Measurements from ENCODE around the gene FKBP6. TPM values are rescaled to one million over a fixed set of nuclear protein-coding genes. Genes with fewer than 3 reads are reported as not detected.
"Not testable (repeated sequence)": the region's sequence is repeated elsewhere in the genome, so short reads cannot be mapped to it uniquely, and the experiment has no call there.

The FKBP6 gene
- polyA plus RNA-seq (2013, experiment 1 of 4): not detected
- polyA plus RNA-seq (2013, experiment 2 of 4): not detected
- polyA plus RNA-seq (2013, experiment 3 of 4): not detected
- 0.16 TPM for polyA plus RNA-seq (2013, experiment 4 of 4)

- 95 to 96% methylated on average over 42 to 43 of the region's 43 CpGs for WGBS, 2 experiments
- not testable (repeated sequence) for H3K9me3 ChIP-seq (ENCODE audit: control insufficient read depth, low read length); H3K27me3 ChIP-seq (ENCODE audit: control insufficient read depth, insufficient read depth, low read length, poor library complexity, severe bottlenecking); H3K27ac ChIP-seq (ENCODE audit: insufficient read depth, low read depth, low read length, poor library complexity, severe bottlenecking); H3K4me1 ChIP-seq (ENCODE audit: control insufficient read depth, insufficient read depth, low read length); H3K4me3 ChIP-seq (ENCODE audit: insufficient read depth, low read depth, low read length); H3K36me3 ChIP-seq (ENCODE audit: control insufficient read depth, insufficient read depth, low read length)
Observed at GRCh38 chr7:73327922-73328321, at the start of gene FKBP6, which contains the start of gene TRIM50. FKBP6 (plus strand) TSS chr7:73328161; CDS start chr7:73328429, 268 bp downstream. TRIM50 (minus strand) TSS chr7:73328082; CDS start chr7:73324787, 3,295 bp downstream.

- H3K4me1 ChIP-seq (ENCODE audit: control insufficient read depth, insufficient read depth, low read length); H3K9me3 ChIP-seq (ENCODE audit: control insufficient read depth, low read length); H3K27ac ChIP-seq (ENCODE audit: insufficient read depth, low read depth, low read length, poor library complexity, severe bottlenecking); H3K36me3 ChIP-seq (ENCODE audit: control insufficient read depth, insufficient read depth, low read length); H3K27me3 ChIP-seq (ENCODE audit: control insufficient read depth, insufficient read depth, low read length, poor library complexity, severe bottlenecking); H3K4me3 ChIP-seq (ENCODE audit: insufficient read depth, low read depth, low read length): not testable (repeated sequence)
- no CpG with 5 or more reads among the region's 13 CpGs for WGBS, 2 experiments
Observed at GRCh38 chr7:73297235-73297634, 30.7 kb upstream of the FKBP6 start.

- not testable (repeated sequence) for H3K4me3 ChIP-seq (ENCODE audit: insufficient read depth, low read depth, low read length); H3K4me1 ChIP-seq (ENCODE audit: control insufficient read depth, insufficient read depth, low read length); H3K36me3 ChIP-seq (ENCODE audit: control insufficient read depth, insufficient read depth, low read length); H3K27me3 ChIP-seq (ENCODE audit: control insufficient read depth, insufficient read depth, low read length, poor library complexity, severe bottlenecking); H3K9me3 ChIP-seq (ENCODE audit: control insufficient read depth, low read length); H3K27ac ChIP-seq (ENCODE audit: insufficient read depth, low read depth, low read length, poor library complexity, severe bottlenecking)
- WGBS, 2 experiments: 91 to 95% methylated on average over 7 to 10 of the region's 27 CpGs
Observed at GRCh38 chr7:73297706-73298105, 30.3 kb upstream of the FKBP6 start.

- H3K9me3 ChIP-seq (ENCODE audit: control insufficient read depth, low read length); H3K4me3 ChIP-seq (ENCODE audit: insufficient read depth, low read depth, low read length): not testable (repeated sequence)
Observed at GRCh38 chr7:73299812-73300211, 28.1 kb upstream of the FKBP6 start.

GRCh38 chr7:73301108-73301507 lies 26.9 kb upstream of the FKBP6 start:
- not testable (repeated sequence) for H3K27ac ChIP-seq (ENCODE audit: insufficient read depth, low read depth, low read length, poor library complexity, severe bottlenecking); H3K36me3 ChIP-seq (ENCODE audit: control insufficient read depth, insufficient read depth, low read length); H3K4me3 ChIP-seq (ENCODE audit: insufficient read depth, low read depth, low read length); H3K9me3 ChIP-seq (ENCODE audit: control insufficient read depth, low read length); H3K4me1 ChIP-seq (ENCODE audit: control insufficient read depth, insufficient read depth, low read length); H3K27me3 ChIP-seq (ENCODE audit: control insufficient read depth, insufficient read depth, low read length, poor library complexity, severe bottlenecking)
- WGBS, 2 experiments: 90 to 92% methylated on average over 5 to 8 of the region's 14 CpGs

More at GRCh38 chr7:73299812-73300211, 28.1 kb upstream of the FKBP6 start:
- 87 to 91% methylated on average over 7 of the region's 12 CpGs for WGBS, 2 experiments
- not testable (repeated sequence) for H3K36me3 ChIP-seq (ENCODE audit: control insufficient read depth, insufficient read depth, low read length); H3K27ac ChIP-seq (ENCODE audit: insufficient read depth, low read depth, low read length, poor library complexity, severe bottlenecking); H3K27me3 ChIP-seq (ENCODE audit: control insufficient read depth, insufficient read depth, low read length, poor library complexity, severe bottlenecking); H3K4me1 ChIP-seq (ENCODE audit: control insufficient read depth, insufficient read depth, low read length)

- peaks cover 10% of the 10 kb centered on the region for H3K36me3 ChIP-seq (ENCODE audit: control insufficient read depth, insufficient read depth, low read length)
- H3K27ac ChIP-seq (ENCODE audit: insufficient read depth, low read depth, low read length, poor library complexity, severe bottlenecking); H3K27me3 ChIP-seq (ENCODE audit: control insufficient read depth, insufficient read depth, low read length, poor library complexity, severe bottlenecking); H3K4me3 ChIP-seq (ENCODE audit: insufficient read depth, low read depth, low read length); H3K4me1 ChIP-seq (ENCODE audit: control insufficient read depth, insufficient read depth, low read length); H3K9me3 ChIP-seq (ENCODE audit: control insufficient read depth, low read length): not testable (repeated sequence)
- WGBS, 2 experiments: 90 to 95% methylated on average over 4 to 5 of the region's 10 CpGs
Observed at GRCh38 chr7:73302846-73303245, 25.1 kb upstream of the FKBP6 start.

- Histone ChIP-seq H3K27me3 (ENCODE audit: control insufficient read depth, insufficient read depth, low read length, poor library complexity, severe bottlenecking) (no peaks in the 10 kb centered on the region), H3K4me3 (ENCODE audit: insufficient read depth, low read depth, low read length) (no peak overlapping the region), H3K4me1 (ENCODE audit: control insufficient read depth, insufficient read depth, low read length) (no peaks in the 10 kb centered on the region), H3K27ac (ENCODE audit: insufficient read depth, low read depth, low read length, poor library complexity, severe bottlenecking) (no peak overlapping the region), H3K36me3 (ENCODE audit: control insufficient read depth, insufficient read depth, low read length) (peaks cover 10% of the 10 kb centered on the region), H3K9me3 (ENCODE audit: control insufficient read depth, low read length) (no peaks in the 10 kb centered on the region)
- 93 to 96% methylated on average over 26 of the region's 26 CpGs for WGBS, 2 experiments
Observed at GRCh38 chr7:73303546-73303945, 24.4 kb upstream of the FKBP6 start.

- WGBS, 2 experiments: 96% methylated on average over 14 of the region's 14 CpGs
- Histone ChIP-seq H3K36me3 (ENCODE audit: control insufficient read depth, insufficient read depth, low read length) (peaks cover 10% of the 10 kb centered on the region), H3K4me3 (ENCODE audit: insufficient read depth, low read depth, low read length) (no peak overlapping the region), H3K9me3 (ENCODE audit: control insufficient read depth, low read length) (no peaks in the 10 kb centered on the region), H3K4me1 (ENCODE audit: control insufficient read depth, insufficient read depth, low read length) (no peaks in the 10 kb centered on the region), H3K27ac (ENCODE audit: insufficient read depth, low read depth, low read length, poor library complexity, severe bottlenecking) (no peak overlapping the region), H3K27me3 (ENCODE audit: control insufficient read depth, insufficient read depth, low read length, poor library complexity, severe bottlenecking) (no peaks in the 10 kb centered on the region)
Observed at GRCh38 chr7:73304071-73304470, 23.9 kb upstream of the FKBP6 start.

GRCh38 chr7:73304612-73305387 lies 23.2 kb upstream of the FKBP6 start:
- peaks cover 10% of the 10 kb centered on the region for H3K36me3 ChIP-seq (ENCODE audit: control insufficient read depth, insufficient read depth, low read length)
- WGBS, 2 experiments: 95 to 98% methylated on average over 10 of the region's 15 CpGs
- H3K27ac ChIP-seq (ENCODE audit: insufficient read depth, low read depth, low read length, poor library complexity, severe bottlenecking); H3K4me1 ChIP-seq (ENCODE audit: control insufficient read depth, insufficient read depth, low read length); H3K27me3 ChIP-seq (ENCODE audit: control insufficient read depth, insufficient read depth, low read length, poor library complexity, severe bottlenecking); H3K4me3 ChIP-seq (ENCODE audit: insufficient read depth, low read depth, low read length); H3K9me3 ChIP-seq (ENCODE audit: control insufficient read depth, low read length): not testable (repeated sequence)

GRCh38 chr7:73307436-73307835 lies 20.5 kb upstream of the FKBP6 start:
- Histone ChIP-seq H3K9me3 (ENCODE audit: control insufficient read depth, low read length) (no peaks in the 10 kb centered on the region), H3K36me3 (ENCODE audit: control insufficient read depth, insufficient read depth, low read length) (peaks cover 10% of the 10 kb centered on the region), H3K27ac (ENCODE audit: insufficient read depth, low read depth, low read length, poor library complexity, severe bottlenecking) (no peak overlapping the region), H3K4me1 (ENCODE audit: control insufficient read depth, insufficient read depth, low read length) (no peaks in the 10 kb centered on the region), H3K27me3 (ENCODE audit: control insufficient read depth, insufficient read depth, low read length, poor library complexity, severe bottlenecking) (no peaks in the 10 kb centered on the region), H3K4me3 (ENCODE audit: insufficient read depth, low read depth, low read length) (peak overlapping the region; percentile 75)
- WGBS, 2 experiments: 96% methylated on average over 13 of the region's 13 CpGs

Measured in ectodermal cell (in vitro differentiated cells).